Tibial nerve (tissue), 4 donors: ENCODE results near the gene ZNF662. TPM values are rescaled to one million over a fixed set of nuclear protein-coding genes. Genes with fewer than 3 reads are reported as not detected.

ENCODE experiments used
- DNase-seq, 2 donors: peaks; one replicate each; pipeline ENCODE4 v3.0.0-alpha.2; 2019; ENCODE audit warnings: low spot score in 2 of 2
- H3K27ac ChIP-seq, 4 donors: fragments of 200-600 bp; sonication (generic) in 3 of 4; one replicate each; pipeline ENCODE4 v1.5.1; 2017 to 2019; ENCODE audit warnings: mild to moderate bottlenecking in 1 of 4
- H3K27me3 ChIP-seq, 2 donors: fragments of 200-600 bp; sonication (generic) in 1 of 2; one replicate each; pipeline versions ENCODE4 v1.5.1 to v1.6.0; 2017 to 2019
- H3K36me3 ChIP-seq, 3 donors: fragments of 200-600 bp; sonication (generic); one replicate each; pipeline ENCODE4 v1.5.1; 2018 to 2019
- H3K4me1 ChIP-seq, 4 donors: fragments of 200-600 bp; sonication (generic) in 3 of 4; one replicate each; pipeline ENCODE4 v1.5.1; 2017 to 2019
- H3K4me3 ChIP-seq, 4 donors: fragments of 200-600 bp; sonication (generic) in 3 of 4; one replicate each; pipeline ENCODE4 v1.5.1; 2017 to 2019; ENCODE audit warnings: mild to moderate bottlenecking in 1 of 4, moderate library complexity in 1 of 4
- H3K9me3 ChIP-seq, 4 donors: fragments of 200-600 bp; sonication (generic) in 3 of 4; one replicate each; pipeline ENCODE4 v1.5.1; 2017 to 2019
- CTCF ChIP-seq, 5 experiments: fragments of 200-600 bp in 3 of 5; fragments of 450-650 bp in 2 of 5; sonication (generic) in 3 of 5; IDR thresholded peaks; one replicate each; pipeline ENCODE4 v1.5.1; 2016 to 2019; ENCODE audit warnings: antibody characterized with exemption in 5 of 5, mild to moderate bottlenecking in 3 of 5, moderate library complexity in 2 of 5
- EP300 ChIP-seq, 2 donors: sonication (generic); formaldehyde crosslinking; IDR thresholded peaks; one replicate each; pipeline ENCODE4 v1.6.1; 2017; ENCODE audit warnings: antibody characterized with exemption in 2 of 2, mild to moderate bottlenecking in 1 of 2
- POLR2A ChIP-seq, 2 donors: fragments of 450-650 bp; IDR thresholded peaks; one replicate each; pipeline ENCODE4 v1.6.1; 2017; ENCODE audit warnings: antibody characterized with exemption in 2 of 2, mild to moderate bottlenecking in 2 of 2, moderate library complexity in 2 of 2
- WGBS, 2 donors: methylation state at CpG; one replicate each; pipeline ENCODE4 v1.1.5; 2018; 5-methylcytosine and 5-hydroxymethylcytosine counted together
- total RNA-seq, 4 donors: library from RNA; depleted of rRNA; stranded (reverse); fragments of >200 nt; gene quantifications; one replicate each; pipeline ENCODE4 v1.1.0, GENCODE V29; 2016

Gene ZNF662
- total RNA-seq, 4 donors from 2014 or later, result 9.0 to 20.0 (median 16.7) TPM

- 79 to 81% methylated on average over 9 to 13 of the region's 13 CpGs for WGBS, 2 donors
- no peaks in the 10 kb centered on the region for H3K36me3 ChIP-seq
- H3K9me3 ChIP-seq, result no peaks in the 10 kb centered on the region
- H3K27me3 ChIP-seq, result no peaks in the 10 kb centered on the region
- no peak for DNase-seq
- peak within 1 kb of the TSS in 1 of 4 donors; percentile 7 for H3K27ac ChIP-seq
- TF ChIP-seq POLR2A (IDR thresholded peaks at IDR 0.05) (no peak), EP300 (IDR thresholded peaks at IDR 0.05) (no peak)
- H3K4me1 ChIP-seq, result peaks cover 0 to 23% (median 0%) of the 10 kb centered on the region in 4 donors
- H3K4me3 ChIP-seq, result no peak within 1 kb of the TSS
Measured at GRCh38 chr3:42875325-42876151, 30.4 kb upstream of the ZNF662 start, which contains the start of gene CYP8B1. CYP8B1 (minus strand) TSS chr3:42875879; CDS start chr3:42875816, 63 bp downstream.

- Histone ChIP-seq H3K4me1 (peaks cover 0 to 26% (median 2%) of the 10 kb centered on the region in 4 donors), H3K36me3 (no peaks in the 10 kb centered on the region), H3K9me3 (no peaks in the 10 kb centered on the region), H3K27me3 (no peaks in the 10 kb centered on the region), H3K4me3 (no peak overlapping the region), H3K27ac (peak overlapping the region in 1 of 4 donors; percentile 7)
- 57 to 63% methylated on average over 1 of the region's 1 CpG for WGBS, 2 donors
- DNase-seq, result no peak
- TF ChIP-seq CTCF (IDR thresholded peaks at IDR 0.05) (no peak), POLR2A (IDR thresholded peaks at IDR 0.05) (no peak), EP300 (IDR thresholded peaks at IDR 0.05) (no peak)
Measured at GRCh38 chr3:42876401-42876800, 29.5 kb upstream of the ZNF662 start.

- Histone ChIP-seq H3K36me3 (no peaks in the 10 kb centered on the region), H3K4me3 (no peak overlapping the region), H3K9me3 (no peaks in the 10 kb centered on the region), H3K4me1 (peaks cover 0 to 23% (median 2%) of the 10 kb centered on the region in 4 donors), H3K27me3 (no peaks in the 10 kb centered on the region), H3K27ac (peak overlapping the region in 1 of 4 donors; percentile 7)
- no peak for TF ChIP-seq POLR2A (IDR thresholded peaks at IDR 0.05)
- TF ChIP-seq EP300 (IDR thresholded peaks at IDR 0.05), result no peak
- TF ChIP-seq CTCF (IDR thresholded peaks at IDR 0.05), result no peak
- DNase-seq, result no peak
- WGBS, 2 donors, result 75 to 76% methylated on average over 7 of the region's 7 CpGs
Measured at GRCh38 chr3:42876940-42877720, 28.8 kb upstream of the ZNF662 start.

GRCh38 chr3:42877881-42878280 lies 28.1 kb upstream of the ZNF662 start:
- 87 to 91% methylated on average over 2 of the region's 2 CpGs for WGBS, 2 donors
- H3K4me1 ChIP-seq, result peaks cover 0 to 15% (median 2%) of the 10 kb centered on the region in 4 donors
- TF ChIP-seq EP300 (IDR thresholded peaks at IDR 0.05), result no peak
- TF ChIP-seq CTCF (IDR thresholded peaks at IDR 0.05), result no peak
- TF ChIP-seq POLR2A (IDR thresholded peaks at IDR 0.05), result no peak
- no peak overlapping the region for H3K27ac ChIP-seq
- no peak overlapping the region for H3K4me3 ChIP-seq
- H3K36me3 ChIP-seq, result no peaks in the 10 kb centered on the region
- no peaks in the 10 kb centered on the region for H3K27me3 ChIP-seq
- H3K9me3 ChIP-seq, result no peaks in the 10 kb centered on the region
- no peak for DNase-seq

GRCh38 chr3:42880183-42880582 lies 25.8 kb upstream of the ZNF662 start:
- peak overlapping the region in 3 of 4 donors; percentile 50 to 77 (median 64) for H3K4me3 ChIP-seq
- peaks cover 0 to 15% (median 2%) of the 10 kb centered on the region in 4 donors for H3K4me1 ChIP-seq
- peak overlapping the region; percentile 77 to 90 (median 86) for H3K27ac ChIP-seq
- H3K36me3 ChIP-seq, result no peaks in the 10 kb centered on the region
- no peaks in the 10 kb centered on the region for H3K9me3 ChIP-seq
- 79 to 84% methylated on average over 9 of the region's 9 CpGs for WGBS, 2 donors
- no peaks in the 10 kb centered on the region for H3K27me3 ChIP-seq
- no peak for TF ChIP-seq POLR2A (IDR thresholded peaks at IDR 0.05)
- TF ChIP-seq CTCF (IDR thresholded peaks at IDR 0.05), result no peak
- TF ChIP-seq EP300 (IDR thresholded peaks at IDR 0.05), result no peak
- no peak for DNase-seq
